GM12874 (cell line): ENCODE measurements around the gene IL1B.

Source experiments
- CTCF ChIP-seq: IDR thresholded peaks from 2 replicates; pipeline ENCODE4 v1.5.1; 2011; ENCODE audit warnings: low read depth, mild to moderate bottlenecking, control low read depth, low read length, moderate library complexity; ENCODE audit not compliant: insufficient read depth

IL1B gene

GRCh38 chr2:112880091-112880531 lies 43.5 kb upstream of the IL1B start:
- no peak for TF ChIP-seq CTCF

- no peak for TF ChIP-seq CTCF
Observed at GRCh38 chr2:112879491-112880041, 43.0 kb upstream of the IL1B start.

GRCh38 chr2:112877423-112877822 lies 40.8 kb upstream of the IL1B start:
- no peak for TF ChIP-seq CTCF

GRCh38 chr2:112876971-112877361 lies 40.4 kb upstream of the IL1B start:
- TF ChIP-seq CTCF, result no peak

GRCh38 chr2:112876257-112876970 lies 39.8 kb upstream of the IL1B start:
- no peak for TF ChIP-seq CTCF

- TF ChIP-seq CTCF, result no peak
Observed at GRCh38 chr2:112870841-112871835, 34.6 kb upstream of the IL1B start.

GRCh38 chr2:112869258-112869842 lies 32.8 kb upstream of the IL1B start:
- no peak for TF ChIP-seq CTCF
